Left ventricle myocardium inferior (tissue), 1 donor: Measurements from ENCODE around the gene IQSEC1. TPM values are rescaled to one million over a fixed set of nuclear protein-coding genes. Genes with fewer than 3 reads are reported as not detected.
A peak's percentile ranks its signal among the peaks of the same experiment; 100 is the strongest.

ENCODE experiments used
- DNase-seq: peaks from one replicate; pipeline ENCODE4 v3.0.0-alpha.2; 2020
- H3K27ac ChIP-seq: fragments of 200-600 bp; replicated peaks from 2 replicates; pipeline ENCODE4 v1.8.0; 2021
- H3K27me3 ChIP-seq: fragments of 200-600 bp; 2 replicates; pipeline ENCODE4 v1.8.0; 2021; ENCODE audit warnings: low read depth
- H3K36me3 ChIP-seq: fragments of 200-600 bp; 2 replicates; pipeline ENCODE4 v1.8.0; 2021
- H3K4me1 ChIP-seq: fragments of 200-600 bp; 2 replicates; pipeline ENCODE4 v1.8.0; 2021
- H3K4me3 ChIP-seq: fragments of 200-600 bp; 2 replicates; pipeline ENCODE4 v1.8.0; 2021; ENCODE audit warnings: mild to moderate bottlenecking, moderate library complexity
- H3K9me3 ChIP-seq: fragments of 200-600 bp; replicated peaks from 2 replicates; pipeline ENCODE4 v1.8.0; 2021
- intact Hi-C: fragments of 100-400 bp; cut with micrococcal nuclease; formaldehyde crosslinking; loops from one replicate; pipeline ENCODE4 v1.11.0; 2022
- total RNA-seq: library from RNA; stranded (reverse); fragmentation: NEBNext Ultra II Directional; extraction: Animal tissue kit (Norgen Biotek cat#: 25700); gene quantifications from one replicate; pipeline ENCODE4 v1.2.1, GENCODE V29; 2021
- TF ChIP-seq, protein P1 (sequence below): fragments of 200-600 bp; IDR thresholded peaks from 2 replicates; pipeline ENCODE4 v1.8.0; 2021; ENCODE audit warnings: antibody characterized with exemption, mild to moderate bottlenecking, borderline replicate concordance
- donor health status: DM: no; HTN: yes; CAD: no; lungs with severe emphysema.

The IQSEC1 gene
- total RNA-seq, 1 donor from 2014 or later, result 78.6 TPM

DNA sequence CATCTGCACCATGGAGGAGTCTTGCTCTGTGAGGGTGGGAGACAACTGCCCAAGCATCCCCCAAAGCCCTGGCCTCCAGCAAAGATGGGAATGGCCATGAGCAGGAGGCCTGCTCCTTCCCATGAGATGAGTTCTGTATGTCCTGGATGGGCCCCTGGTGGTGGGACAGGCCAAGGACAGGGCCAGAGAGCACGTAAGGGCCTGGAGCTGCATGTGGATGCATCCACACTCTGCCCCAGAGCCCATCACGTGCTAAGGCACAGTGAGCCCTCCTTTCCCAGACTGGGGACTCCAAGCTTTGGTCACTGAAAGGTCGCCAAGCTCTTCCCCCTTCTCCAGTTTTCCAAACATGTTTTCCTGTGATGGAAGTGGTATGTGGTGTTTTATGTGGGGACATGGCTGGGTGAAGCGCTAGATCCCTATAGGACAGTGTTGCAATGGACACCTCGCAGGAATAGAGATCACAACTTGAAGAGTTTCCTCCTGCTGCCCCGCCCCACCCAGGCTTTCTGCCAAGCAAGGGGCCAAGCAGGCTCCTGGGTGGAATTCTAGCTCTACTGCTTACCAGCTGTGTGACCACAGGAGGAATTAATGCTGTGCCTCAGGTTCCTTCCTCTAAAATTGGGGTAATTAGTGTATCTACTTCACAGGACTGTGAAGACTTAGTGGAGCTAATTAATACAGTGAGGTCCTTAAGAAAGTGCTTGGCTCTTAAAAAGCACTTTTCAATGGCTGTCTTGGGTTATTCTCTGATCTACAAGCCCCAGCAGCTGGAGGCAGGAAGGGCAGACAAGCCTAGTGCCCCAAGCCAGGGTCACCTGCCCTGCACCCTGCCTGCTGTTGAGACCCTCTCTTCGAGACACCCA, 125.5 kb downstream of the IQSEC1 start:
- H3K27ac ChIP-seq, result peak overlapping the region; percentile 7
- H3K36me3 ChIP-seq, result no peaks in the 10 kb centered on the region
- TF ChIP-seq, protein P1, sequence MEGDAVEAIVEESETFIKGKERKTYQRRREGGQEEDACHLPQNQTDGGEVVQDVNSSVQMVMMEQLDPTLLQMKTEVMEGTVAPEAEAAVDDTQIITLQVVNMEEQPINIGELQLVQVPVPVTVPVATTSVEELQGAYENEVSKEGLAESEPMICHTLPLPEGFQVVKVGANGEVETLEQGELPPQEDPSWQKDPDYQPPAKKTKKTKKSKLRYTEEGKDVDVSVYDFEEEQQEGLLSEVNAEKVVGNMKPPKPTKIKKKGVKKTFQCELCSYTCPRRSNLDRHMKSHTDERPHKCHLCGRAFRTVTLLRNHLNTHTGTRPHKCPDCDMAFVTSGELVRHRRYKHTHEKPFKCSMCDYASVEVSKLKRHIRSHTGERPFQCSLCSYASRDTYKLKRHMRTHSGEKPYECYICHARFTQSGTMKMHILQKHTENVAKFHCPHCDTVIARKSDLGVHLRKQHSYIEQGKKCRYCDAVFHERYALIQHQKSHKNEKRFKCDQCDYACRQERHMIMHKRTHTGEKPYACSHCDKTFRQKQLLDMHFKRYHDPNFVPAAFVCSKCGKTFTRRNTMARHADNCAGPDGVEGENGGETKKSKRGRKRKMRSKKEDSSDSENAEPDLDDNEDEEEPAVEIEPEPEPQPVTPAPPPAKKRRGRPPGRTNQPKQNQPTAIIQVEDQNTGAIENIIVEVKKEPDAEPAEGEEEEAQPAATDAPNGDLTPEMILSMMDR, result peak; percentile 31
- H3K4me3 ChIP-seq, result no peak overlapping the region
- peaks cover 98% of the 10 kb centered on the region for H3K4me1 ChIP-seq
- H3K27me3 ChIP-seq, result no peaks in the 10 kb centered on the region
- peak; percentile 75 for DNase-seq
- no peaks in the 10 kb centered on the region for H3K9me3 ChIP-seq
- intact Hi-C loops, result no loop called here

DNA sequence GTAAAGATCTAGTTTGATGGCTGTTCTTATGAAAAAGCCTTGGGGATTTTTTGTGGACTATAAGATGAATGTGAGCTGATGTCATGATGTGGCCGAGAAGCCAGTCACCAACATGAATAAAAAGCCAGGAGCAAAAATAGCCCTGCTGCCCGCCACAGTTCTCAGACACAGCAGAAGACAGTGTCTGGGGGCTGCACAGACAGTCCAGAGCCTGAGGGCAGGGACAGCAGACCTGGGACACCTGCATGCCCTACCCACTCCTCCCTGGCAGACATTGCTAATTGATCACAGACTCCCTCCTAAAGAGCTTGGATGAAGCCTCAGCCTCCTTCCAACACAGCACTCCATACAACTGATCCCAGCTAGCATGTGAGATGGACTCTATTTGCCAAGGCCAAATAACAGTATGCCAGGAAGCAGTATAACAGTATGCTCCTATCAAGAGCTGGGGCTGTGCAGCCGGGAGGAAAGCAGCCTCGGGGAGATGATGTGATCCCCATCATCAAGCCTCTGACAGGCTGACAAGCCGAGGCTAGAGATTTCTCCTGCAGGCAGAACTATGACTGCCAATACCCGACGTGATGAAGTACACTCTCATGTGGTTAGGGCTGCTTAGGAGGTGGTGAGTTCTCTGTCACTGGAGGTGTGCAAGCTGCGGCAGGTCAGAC, 126.4 kb downstream of the IQSEC1 start:
- TF ChIP-seq, protein P1, result no peak
- H3K27ac ChIP-seq, result peak overlapping the region; percentile 7
- H3K4me1 ChIP-seq, result peaks cover 98% of the 10 kb centered on the region
- H3K9me3 ChIP-seq, result no peaks in the 10 kb centered on the region
- H3K27me3 ChIP-seq, result no peaks in the 10 kb centered on the region
- DNase-seq, result no peak
- H3K36me3 ChIP-seq, result peaks cover 3% of the 10 kb centered on the region
- intact Hi-C loops, result no loop called here
- no peak overlapping the region for H3K4me3 ChIP-seq

DNA sequence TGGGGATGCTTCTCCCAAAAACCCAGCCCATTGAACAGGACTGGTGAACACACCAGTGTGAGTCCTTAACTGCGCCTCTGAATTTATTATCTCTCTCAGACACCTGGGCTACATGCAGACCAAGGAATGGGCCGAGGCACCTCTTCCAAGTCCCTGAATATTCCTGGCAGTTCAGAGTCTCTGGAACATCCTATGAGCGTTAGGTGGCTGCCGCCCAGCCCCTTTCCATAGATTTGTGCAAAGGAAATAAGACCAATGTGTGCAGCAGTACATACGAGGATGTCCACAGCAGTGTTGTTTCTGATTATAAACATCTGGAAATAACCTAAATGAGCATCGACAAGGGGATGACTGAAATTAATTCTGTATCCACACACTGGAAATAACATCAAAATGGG, 127.0 kb downstream of the IQSEC1 start:
- TF ChIP-seq, protein P1, result no peak
- intact Hi-C loops, result no loop called here
- no peak overlapping the region for H3K27ac ChIP-seq
- no peaks in the 10 kb centered on the region for H3K9me3 ChIP-seq
- H3K4me3 ChIP-seq, result no peak overlapping the region
- no peaks in the 10 kb centered on the region for H3K27me3 ChIP-seq
- DNase-seq, result no peak
- peaks cover 9% of the 10 kb centered on the region for H3K36me3 ChIP-seq
- peaks cover 98% of the 10 kb centered on the region for H3K4me1 ChIP-seq

DNA sequence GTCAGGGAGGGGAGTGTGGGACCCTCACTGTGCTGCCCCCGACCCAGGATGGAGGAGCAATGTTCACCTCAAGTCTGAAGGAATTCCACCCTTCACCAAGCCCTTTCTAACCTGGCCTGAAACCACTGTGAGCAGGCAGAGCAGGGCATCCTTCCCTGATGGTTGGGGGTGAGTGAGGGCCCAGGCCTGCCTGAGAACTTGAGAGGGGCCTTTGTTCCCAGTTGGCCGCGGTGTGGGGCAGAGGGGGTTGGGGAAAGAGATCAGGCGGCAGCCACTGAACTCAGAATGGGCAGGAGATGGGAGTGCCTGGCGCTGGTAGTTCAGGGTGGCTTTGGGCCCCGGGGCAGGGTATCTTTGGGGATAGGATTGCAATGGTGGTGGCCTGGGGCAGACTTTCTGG, 128.4 kb downstream of the IQSEC1 start:
- DNase-seq, result no peak
- H3K4me1 ChIP-seq, result peaks cover 100% of the 10 kb centered on the region
- H3K9me3 ChIP-seq, result no peaks in the 10 kb centered on the region
- peak overlapping the region; percentile 51 for H3K27ac ChIP-seq
- H3K4me3 ChIP-seq, result no peak overlapping the region
- peaks cover 21% of the 10 kb centered on the region for H3K36me3 ChIP-seq
- intact Hi-C loops, result no loop called here
- TF ChIP-seq, protein P1, result no peak
- H3K27me3 ChIP-seq, result no peaks in the 10 kb centered on the region

DNA sequence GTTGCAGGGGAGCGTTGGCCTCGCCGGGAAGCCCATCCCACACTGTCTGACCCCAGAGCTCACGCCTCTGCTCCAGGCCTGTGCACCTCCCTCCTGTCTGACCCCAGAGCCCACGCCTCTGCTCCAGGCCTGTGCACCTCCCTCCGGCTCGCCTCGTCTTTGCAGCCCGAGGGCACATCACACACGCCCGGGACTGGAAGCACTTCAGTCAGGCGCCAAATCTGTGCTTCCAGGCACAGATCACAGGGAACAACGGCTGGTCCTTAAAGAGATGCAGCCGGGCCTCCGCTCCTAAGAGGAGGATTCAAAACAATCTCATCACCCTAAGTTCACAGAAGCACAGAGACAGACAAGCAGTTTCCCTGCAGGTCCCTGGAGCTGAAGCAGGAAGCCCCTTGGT, 128.8 kb downstream of the IQSEC1 start:
- Histone ChIP-seq H3K27me3 (no peaks in the 10 kb centered on the region), H3K36me3 (peaks cover 24% of the 10 kb centered on the region), H3K27ac (peak overlapping the region; percentile 51), H3K9me3 (no peaks in the 10 kb centered on the region), H3K4me1 (peaks cover 100% of the 10 kb centered on the region), H3K4me3 (no peak overlapping the region)
- intact Hi-C loops, result no loop called here
- TF ChIP-seq, protein P1, result no peak
- no peak for DNase-seq
